ENCODE measurements around the gene SPOCK3.

GRCh38 chr4:167041524-167041923, 192.8 kb downstream of the SPOCK3 start:
- TF ChIP-seq TOX (CRISPR knock-in tag; IDR thresholded peaks at IDR 0.05; ENCODE audit: borderline replicate concordance): no peak
- no peak for TF ChIP-seq ARNTL (CRISPR knock-in tag; IDR thresholded peaks at IDR 0.05; ENCODE audit: borderline replicate concordance, low read depth)
- TF ChIP-seq ISL1 (CRISPR knock-in tag; IDR thresholded peaks at IDR 0.05): no peak
- no peak for TF ChIP-seq ZC3H10 (CRISPR knock-in tag; IDR thresholded peaks at IDR 0.05)
- no peak for TF ChIP-seq SNAI2 (CRISPR knock-in tag; IDR thresholded peaks at IDR 0.05)
- no peak for TF ChIP-seq RARB (CRISPR knock-in tag; IDR thresholded peaks at IDR 0.05)
